ENCODE data around the gene DOCK2. TPM values are rescaled to one million over a fixed set of nuclear protein-coding genes. Genes with fewer than 3 reads are reported as not detected.

Gene DOCK2
- polyA plus RNA-seq, 1 experiment = 2.0 TPM

DNA sequence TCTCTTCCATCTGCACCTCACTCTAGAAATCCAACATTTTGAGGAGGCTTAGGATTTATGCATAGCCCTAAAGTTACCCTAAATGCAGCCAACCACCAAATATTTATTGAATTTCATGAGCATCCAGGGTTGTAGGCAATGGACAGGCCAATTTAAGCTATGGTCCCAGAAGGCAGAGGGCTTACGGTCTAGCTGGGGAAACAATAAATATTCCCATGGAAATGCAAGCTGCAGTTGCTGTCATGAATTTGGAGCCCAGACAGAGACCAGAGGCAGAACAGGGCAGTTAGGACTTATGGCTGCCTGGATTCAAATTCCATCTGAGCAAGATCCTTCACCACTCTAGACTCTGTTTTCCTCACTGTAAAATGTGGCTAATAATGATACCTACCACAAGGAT is 352.3 kb downstream of the DOCK2 start:
- TF ChIP-seq CTCF (IDR thresholded peaks at IDR 0.05; ENCODE audit: insufficient read depth, low read depth, low read length) = no peak
- no peaks in the 10 kb centered on the region for H3K36me3 ChIP-seq (ENCODE audit: control insufficient read depth, insufficient read depth, low read length)
- ChIA-PET POLR2A (no interaction called here), CTCF (interaction anchor here (2.6 kb wide), 1 partner anchor 9 kb away, joined by 13 read pairs; the partner anchor contains the start of gene INSYN2B)
- no peaks in the 10 kb centered on the region for H3K27me3 ChIP-seq (ENCODE audit: control insufficient read depth, insufficient read depth, low read length)
- H3K4me3 ChIP-seq (ENCODE audit: low read depth, low read length) = no peak overlapping the region
- no peak for DNase-seq (ENCODE audit: low read depth)

GRCh38 chr5:169991115-169991869 is 354.2 kb downstream of the DOCK2 start:
- Histone ChIP-seq H3K4me3 (ENCODE audit: low read depth, low read length) (no peak overlapping the region), H3K36me3 (ENCODE audit: control insufficient read depth, insufficient read depth, low read length) (no peaks in the 10 kb centered on the region), H3K27me3 (ENCODE audit: control insufficient read depth, insufficient read depth, low read length) (no peaks in the 10 kb centered on the region)
- DNase-seq (ENCODE audit: low read depth) = no peak
- POLR2A ChIA-PET = no interaction called here
- no peak for TF ChIP-seq CTCF (IDR thresholded peaks at IDR 0.05; ENCODE audit: insufficient read depth, low read depth, low read length)
- CTCF ChIA-PET = interaction anchor here (2.6 kb wide), 2 partner anchors 11 kb away, joined by 9 to 13 read pairs; partner anchors contain the start of gene INSYN2B

- no peak for TF ChIP-seq CTCF (IDR thresholded peaks at IDR 0.05; ENCODE audit: insufficient read depth, low read depth, low read length)
- Histone ChIP-seq H3K27me3 (ENCODE audit: control insufficient read depth, insufficient read depth, low read length) (no peaks in the 10 kb centered on the region), H3K4me3 (ENCODE audit: low read depth, low read length) (no peak overlapping the region), H3K36me3 (ENCODE audit: control insufficient read depth, insufficient read depth, low read length) (no peaks in the 10 kb centered on the region)
- no peak for DNase-seq (ENCODE audit: low read depth)
- ChIA-PET CTCF (interaction anchor here (1.3 to 2.6 kb wide), 2 partner anchors 12 to 78 kb away, joined by 4 to 9 read pairs; partner anchors contain the start of gene INSYN2B), POLR2A (no interaction called here)
Measured at GRCh38 chr5:169992789-169993484, 355.9 kb downstream of the DOCK2 start.

DNA sequence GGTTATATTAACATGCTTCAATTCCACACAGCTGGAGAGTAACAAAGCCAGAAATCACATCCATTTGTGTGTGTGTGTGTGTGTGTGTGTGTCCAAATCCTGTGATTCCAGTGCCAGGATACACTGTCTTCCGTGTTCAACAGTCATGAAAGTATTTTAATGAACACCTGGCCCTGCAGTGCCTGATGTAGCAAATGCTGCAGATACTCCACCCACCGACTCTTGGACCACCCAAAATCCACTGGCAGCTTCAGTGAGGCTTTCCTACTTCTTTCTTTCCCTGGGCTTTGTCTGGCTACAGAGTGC is 356.4 kb downstream of the DOCK2 start:
- H3K27me3 ChIP-seq (ENCODE audit: control insufficient read depth, insufficient read depth, low read length) = no peaks in the 10 kb centered on the region
- TF ChIP-seq CTCF (IDR thresholded peaks at IDR 0.05; ENCODE audit: insufficient read depth, low read depth, low read length) = no peak
- H3K36me3 ChIP-seq (ENCODE audit: control insufficient read depth, insufficient read depth, low read length) = no peaks in the 10 kb centered on the region
- ChIA-PET CTCF (interaction anchor here (1.3 to 2.6 kb wide), 2 partner anchors 13 to 78 kb away, joined by 4 to 9 read pairs; partner anchors contain the start of gene INSYN2B), POLR2A (no interaction called here)
- H3K4me3 ChIP-seq (ENCODE audit: low read depth, low read length) = no peak overlapping the region
- no peak for DNase-seq (ENCODE audit: low read depth)

- H3K27me3 ChIP-seq (ENCODE audit: control insufficient read depth, insufficient read depth, low read length) = no peaks in the 10 kb centered on the region
- ChIA-PET POLR2A (no interaction called here), CTCF (interaction anchor here (0.6 kb wide), 1 partner anchor 13 kb away, joined by 3 read pairs; no protein-coding TSS in a partner anchor)
- TF ChIP-seq CTCF (IDR thresholded peaks at IDR 0.05; ENCODE audit: insufficient read depth, low read depth, low read length) = no peak
- H3K4me3 ChIP-seq (ENCODE audit: low read depth, low read length) = no peak overlapping the region
- no peaks in the 10 kb centered on the region for H3K36me3 ChIP-seq (ENCODE audit: control insufficient read depth, insufficient read depth, low read length)
- no peak for DNase-seq (ENCODE audit: low read depth)
Measured at GRCh38 chr5:169997798-169998197, 360.7 kb downstream of the DOCK2 start.
